Skeletal muscle cell (primary cell): ENCODE data around the gene NOG.

Experiments used
- DNase-seq: peaks from one replicate; pipeline ENCODE4 v3.0.0-alpha.2; 2010; ENCODE audit warnings: low read depth
- H3K4me3 ChIP-seq: 2 replicates; pipeline ENCODE4 v1.5.1; 2011; ENCODE audit warnings: low read depth, mild to moderate bottlenecking, control low read depth, low read length, moderate library complexity

Gene NOG

DNA sequence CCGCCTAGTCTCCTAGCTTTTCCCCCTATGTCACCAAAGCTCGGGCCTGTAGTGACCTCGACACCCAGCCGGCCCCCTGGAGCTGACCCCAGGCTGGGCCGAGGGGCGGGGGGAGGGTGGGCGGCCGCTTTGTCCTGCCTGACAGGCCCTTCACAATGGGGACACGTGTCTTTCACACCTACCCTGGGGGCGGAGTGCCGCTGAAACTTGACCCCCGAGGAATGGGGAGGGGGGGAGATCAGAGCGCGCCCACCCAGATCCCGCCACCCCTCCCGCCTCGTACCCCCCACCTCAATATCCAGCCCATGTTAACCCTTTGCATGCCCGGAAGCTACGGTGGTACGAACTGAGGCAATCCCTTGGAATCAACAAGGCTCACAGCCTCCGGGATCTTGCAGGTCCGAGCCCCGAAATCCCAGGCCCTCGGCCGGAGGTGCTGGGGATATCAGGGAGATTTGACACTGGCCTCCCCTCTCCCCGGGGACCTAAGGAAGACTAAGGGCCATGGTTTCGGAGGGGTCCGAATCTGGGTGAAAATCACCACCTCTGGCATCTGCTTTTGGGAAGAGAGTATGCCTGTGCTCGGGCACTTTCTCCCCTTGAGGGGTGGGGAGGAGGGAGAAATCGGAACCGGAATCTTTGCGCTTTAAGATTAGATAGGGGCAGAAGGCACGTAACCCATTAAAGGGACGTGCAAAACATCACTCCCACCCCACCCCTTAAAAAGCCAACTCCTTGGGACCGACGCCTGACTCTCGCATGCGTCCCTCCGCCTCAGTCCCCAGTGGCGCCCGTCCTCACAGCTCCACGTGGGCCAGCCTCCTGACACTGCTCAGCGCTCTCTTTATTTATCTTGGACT lies 2.6 kb downstream of the NOG start:
- peak overlapping the region; percentile 30 for H3K4me3 ChIP-seq

DNA sequence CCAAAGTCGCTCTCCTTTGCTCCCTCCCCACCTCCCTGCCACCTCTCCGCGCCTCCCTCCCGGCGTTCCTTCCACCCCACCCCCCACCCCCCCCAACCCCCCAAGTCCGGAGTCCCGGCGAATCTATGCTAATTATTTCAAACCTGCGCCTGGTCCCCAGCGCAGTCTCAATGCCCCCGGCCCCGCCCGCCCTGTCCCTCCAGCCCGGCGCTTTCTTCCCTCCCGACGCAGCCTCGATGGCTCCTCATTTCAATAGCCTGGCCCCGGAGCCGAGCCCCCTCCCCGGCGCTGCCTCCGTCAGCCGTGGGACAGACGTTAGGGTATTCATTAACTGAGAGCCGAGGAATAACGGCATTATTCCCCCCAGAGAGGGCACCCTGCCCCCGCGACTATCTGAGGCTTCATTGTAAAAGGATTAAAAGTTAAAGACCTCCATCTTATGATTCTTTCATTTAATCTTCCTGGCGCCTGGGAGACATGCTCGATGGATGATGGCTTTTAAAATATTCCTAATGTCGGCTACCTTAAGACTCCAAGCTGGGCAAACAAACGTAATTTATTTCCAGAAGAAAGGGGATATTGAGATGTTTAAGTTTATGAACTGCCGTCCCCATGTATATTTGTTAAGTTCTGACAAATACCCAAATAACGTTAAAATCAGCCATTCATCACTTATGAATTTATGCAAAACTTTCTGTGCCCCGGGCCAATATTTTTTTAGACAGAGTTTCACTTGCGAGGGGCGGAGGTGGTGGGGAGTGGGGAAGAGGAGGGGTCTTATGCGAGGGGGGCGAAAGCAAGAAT lies 3.4 kb downstream of the NOG start:
- no peak for DNase-seq

More for the DNA sequence above, 2.6 kb downstream of the NOG start:
- no peak for DNase-seq

DNA sequence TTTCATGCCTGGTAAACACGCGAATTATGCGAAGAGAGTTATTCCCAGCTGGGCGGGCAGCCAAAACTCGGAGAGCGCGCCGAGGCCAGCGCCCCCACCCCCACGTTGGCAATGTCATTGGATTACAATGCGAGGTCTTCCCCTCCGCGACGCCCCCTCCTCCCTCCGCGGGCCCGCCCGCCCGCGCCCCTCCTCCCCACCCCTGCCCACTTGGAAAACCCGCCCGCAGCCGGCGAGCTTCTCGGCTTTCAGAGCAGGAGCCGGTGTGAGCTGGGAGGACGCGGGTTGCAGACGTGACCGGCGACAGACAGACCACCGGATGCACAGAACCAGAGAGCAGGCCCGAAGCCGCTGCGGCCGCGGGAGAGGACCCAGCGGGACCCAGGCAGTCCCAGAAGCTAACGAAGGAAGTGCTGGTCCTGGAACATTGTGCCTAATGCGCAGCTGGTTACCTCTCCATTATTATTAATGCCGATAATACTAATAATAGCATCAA lies 4.0 kb downstream of the NOG start:
- DNase-seq = no peak
- H3K4me3 ChIP-seq = peak overlapping the region; percentile 44

More for the DNA sequence above, 3.4 kb downstream of the NOG start:
- peak overlapping the region; percentile 44 for H3K4me3 ChIP-seq

DNA sequence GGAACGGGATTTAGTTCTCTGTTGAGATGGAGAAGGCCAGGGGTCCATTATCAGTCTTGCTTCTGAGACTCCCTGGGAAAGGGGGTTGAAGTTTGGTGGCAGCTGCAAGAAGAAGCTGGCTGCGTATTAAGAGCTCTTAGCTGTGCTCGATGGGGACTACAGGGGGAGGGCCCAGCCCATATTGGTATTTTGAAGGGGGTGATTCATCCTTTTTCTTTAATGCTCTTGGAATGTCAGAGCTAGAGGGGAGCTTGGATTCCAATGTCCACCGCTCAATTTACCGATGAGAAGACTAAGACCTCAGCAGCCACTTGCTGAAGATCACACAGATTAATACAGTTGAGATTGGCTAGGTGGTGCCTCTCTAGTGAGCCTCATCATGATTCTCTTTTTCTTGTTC lies 5.0 kb downstream of the NOG start:
- H3K4me3 ChIP-seq = no peak overlapping the region
- no peak for DNase-seq

DNA sequence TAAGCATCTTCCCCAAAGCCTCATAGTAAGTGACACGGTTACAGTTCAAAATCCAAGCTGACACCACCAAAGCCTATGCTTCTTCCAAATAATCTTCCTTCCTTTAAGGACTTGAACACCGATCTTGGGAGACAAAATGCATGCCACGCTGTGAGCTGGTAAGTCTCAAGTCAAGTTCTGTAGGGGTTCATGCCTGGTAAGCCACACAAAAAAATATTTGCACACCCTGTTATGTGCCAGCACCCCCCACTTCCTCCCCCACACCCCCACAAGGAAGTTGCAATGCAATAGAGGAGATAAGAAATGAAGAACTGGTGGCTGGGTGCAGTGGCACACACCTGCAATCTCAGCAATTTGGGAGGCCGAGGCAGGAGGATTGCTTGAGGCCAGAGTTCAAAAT lies 5.6 kb downstream of the NOG start:
- no peak overlapping the region for H3K4me3 ChIP-seq
- no peak for DNase-seq

DNA sequence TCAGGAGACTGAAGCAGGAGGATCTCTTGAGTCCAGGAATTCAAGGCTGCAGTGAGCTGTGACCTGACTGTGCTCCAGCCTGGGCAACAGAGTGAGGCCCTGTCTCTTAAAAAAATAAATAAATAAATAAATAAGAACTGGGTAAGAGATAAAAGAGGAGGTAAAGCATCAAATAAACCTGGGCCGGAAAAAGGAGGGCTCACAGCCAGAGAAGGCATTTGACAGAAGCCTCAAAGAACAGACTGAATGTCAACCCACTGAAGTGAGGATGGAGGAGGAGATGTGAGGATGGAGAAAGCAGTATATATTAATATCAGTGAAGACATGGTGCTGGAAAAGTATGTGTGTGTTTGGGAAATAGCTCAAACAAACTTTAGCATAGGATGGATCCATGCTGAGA lies 6.1 kb downstream of the NOG start:
- no peak for DNase-seq

DNA sequence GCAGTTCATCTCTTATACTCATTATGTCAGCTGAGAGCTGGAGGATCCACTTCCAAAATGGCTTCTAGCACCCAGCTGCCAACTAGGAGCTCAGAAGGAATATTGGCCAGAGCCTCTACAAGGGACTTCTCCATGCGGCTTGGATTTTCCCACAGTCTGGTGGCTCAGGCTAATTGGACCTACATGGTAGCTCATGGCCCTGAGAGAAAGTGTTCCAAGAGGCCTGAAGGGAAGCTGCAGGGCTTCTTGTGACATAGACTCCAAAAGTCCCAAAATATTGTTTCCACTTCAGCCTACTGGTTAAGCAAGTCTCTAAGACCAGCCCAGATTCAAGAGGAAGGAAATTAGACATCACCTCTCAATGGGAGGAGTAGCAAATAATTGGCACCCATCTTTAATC lies 6.8 kb downstream of the NOG start:
- no peak overlapping the region for H3K4me3 ChIP-seq

More for the DNA sequence above, 6.1 kb downstream of the NOG start:
- no peak overlapping the region for H3K4me3 ChIP-seq

DNA sequence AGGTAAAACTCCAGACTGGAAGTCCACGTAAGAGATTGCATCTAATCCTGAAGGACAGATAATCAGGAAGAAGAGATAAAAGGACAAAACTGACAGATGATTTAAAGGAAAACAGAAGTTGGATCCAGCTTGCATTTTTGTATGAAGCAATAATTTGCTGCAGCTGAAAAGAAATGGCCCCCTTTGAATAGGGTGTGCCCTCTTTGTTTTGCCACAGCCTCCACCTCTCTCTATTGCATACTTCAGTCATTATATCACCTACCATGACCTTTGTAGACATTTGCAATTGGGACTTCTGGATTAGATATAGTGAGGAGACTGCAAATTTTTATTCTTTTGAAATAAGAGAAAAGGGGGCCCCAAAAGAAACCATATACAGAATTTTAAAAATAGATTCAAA lies 8.1 kb downstream of the NOG start:
- DNase-seq = no peak
- H3K4me3 ChIP-seq = no peak overlapping the region

More for the DNA sequence above, 6.8 kb downstream of the NOG start:
- no peak for DNase-seq

DNA sequence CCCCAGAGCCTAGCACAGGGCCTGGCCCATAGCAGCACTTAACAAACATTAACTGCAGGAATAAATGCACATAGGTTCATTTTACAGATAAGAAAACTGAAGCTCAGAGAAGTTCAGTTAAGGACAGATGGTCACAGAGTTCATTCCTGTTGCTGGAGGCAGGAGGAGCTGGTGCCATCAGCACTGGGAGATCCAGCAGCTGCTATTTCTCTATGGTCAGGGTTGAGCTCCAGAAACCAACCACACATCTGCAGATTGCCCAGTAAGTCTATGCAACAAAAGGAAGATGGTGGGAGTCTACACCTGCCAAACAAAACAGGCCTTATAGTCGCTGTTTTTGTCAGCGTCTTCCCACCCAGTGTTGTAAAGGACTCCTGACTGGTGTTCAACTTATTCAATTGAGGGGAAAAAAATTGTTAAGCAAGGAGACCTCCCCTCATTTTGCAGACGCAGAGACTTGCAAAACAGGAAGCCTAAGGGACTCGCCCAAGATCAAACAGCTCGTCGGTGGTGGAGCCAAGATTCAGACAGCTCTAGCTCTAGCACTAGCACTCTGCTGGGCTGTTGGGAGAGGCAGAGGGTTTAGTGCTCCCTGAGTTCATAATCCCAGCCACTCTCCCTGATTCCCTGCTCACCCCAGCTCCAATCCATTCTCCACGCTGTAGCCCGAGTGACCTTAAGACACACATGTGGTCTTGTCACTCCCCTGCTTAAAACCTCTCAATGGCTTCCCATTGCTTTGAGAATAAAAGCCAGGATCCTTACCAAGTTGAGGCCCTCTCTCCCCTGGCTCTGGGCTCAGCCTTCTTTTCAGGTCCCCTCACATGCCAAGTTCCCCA lies 9.0 kb downstream of the NOG start:
- DNase-seq = no peak
- no peak overlapping the region for H3K4me3 ChIP-seq

DNA sequence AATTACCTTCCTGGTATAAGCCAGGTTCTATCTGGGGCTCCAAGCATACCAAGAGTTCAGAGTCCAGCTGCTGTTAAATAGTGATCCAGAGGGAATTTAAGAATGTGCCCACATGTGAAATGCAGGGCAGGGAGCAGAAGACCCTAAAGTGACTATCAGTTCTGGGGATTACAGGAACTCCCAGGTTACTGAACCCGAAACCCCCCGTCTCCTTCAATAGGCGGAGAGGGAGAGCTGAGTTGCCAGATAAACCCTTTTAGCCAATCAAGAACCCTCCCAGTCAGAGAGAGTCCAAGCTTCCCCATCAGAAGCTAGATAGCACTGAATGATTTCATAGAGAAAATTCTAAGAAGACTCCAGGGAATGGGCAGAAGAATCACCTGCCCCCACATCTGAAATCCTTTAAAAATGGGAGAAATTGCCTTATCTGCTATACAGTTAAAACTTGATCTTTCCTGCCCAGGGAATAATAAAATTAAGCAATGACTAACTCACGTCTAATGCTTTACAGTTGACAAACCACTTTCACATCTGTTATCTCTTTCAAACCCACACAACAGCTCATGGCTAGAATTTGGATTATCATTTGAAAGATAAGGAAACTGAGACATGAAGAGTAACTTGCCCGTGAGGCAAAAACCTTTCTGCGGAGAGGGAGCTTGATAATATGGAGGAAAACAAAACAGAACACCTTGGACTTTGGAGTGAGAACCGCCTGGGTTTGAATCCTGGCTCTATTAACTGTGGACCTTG lies 10.2 kb downstream of the NOG start:
- no peak overlapping the region for H3K4me3 ChIP-seq
- DNase-seq = no peak

DNA sequence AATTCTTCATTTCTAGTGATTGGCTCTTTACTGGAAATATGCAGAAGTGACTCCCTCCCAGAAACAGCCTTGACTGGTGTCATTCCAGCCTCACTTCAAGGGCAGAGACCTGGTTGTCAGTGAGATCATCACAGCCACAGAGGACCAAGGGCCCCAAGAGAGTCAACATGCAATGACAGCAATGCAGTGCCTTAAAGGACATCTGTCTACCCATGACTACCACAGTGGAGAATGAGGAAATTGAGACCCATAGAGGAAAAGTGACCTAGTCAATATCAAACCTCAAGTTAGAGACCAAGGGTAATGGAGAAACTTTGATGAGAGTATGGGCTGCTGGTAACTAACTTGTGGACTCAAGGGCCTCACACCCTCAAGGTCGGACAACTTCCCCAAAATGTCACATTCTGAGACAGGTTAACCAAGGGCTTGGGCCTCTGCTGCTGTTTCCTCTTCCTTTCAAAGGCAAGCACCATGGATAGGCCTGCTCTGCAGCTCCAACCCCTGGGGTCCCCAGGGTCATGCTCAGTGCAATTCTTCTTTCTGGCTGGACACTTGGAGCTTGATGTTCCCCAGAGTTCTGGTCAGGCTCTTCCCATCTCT lies 11.3 kb downstream of the NOG start:
- DNase-seq = no peak
- no peak overlapping the region for H3K4me3 ChIP-seq

DNA sequence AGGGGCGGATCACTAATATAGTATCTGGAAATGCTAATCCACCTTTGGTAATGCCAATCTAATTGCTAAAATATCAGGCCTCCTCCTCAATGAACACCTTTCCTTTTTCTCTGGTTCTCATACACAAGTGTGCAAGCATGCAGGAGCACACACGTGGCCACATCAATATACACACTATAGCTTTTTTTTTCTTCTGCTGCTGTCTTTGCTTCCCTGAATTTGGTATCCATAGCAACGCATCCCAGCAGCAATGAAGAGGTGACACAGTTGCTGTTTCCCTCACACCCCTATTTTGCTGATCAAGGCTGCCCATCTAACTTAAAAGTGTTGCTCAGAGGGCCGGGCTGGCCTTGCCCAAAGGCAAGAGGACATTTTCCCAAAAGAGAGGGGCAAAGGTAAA lies 15.4 kb downstream of the NOG start:
- no peak overlapping the region for H3K4me3 ChIP-seq
- no peak for DNase-seq

DNA sequence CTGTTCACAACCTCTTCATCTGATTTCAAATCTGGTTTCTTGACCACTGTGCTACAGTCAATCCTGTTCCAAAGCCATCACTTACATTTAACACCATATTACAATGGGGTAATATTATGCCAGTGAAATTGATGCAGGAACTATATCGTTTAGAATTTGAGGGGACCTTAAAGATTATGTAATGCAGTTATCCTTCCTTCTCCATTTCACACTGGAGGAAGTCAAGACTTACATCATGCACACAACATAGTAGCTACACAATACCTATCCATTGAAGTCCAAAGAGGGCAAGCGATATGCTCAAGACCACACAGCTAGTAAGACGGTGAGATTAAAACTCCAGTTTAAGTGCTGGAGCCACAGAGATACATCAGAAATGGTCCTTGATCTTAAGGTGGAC lies 16.8 kb downstream of the NOG start:
- H3K4me3 ChIP-seq = no peak overlapping the region
- no peak for DNase-seq

DNA sequence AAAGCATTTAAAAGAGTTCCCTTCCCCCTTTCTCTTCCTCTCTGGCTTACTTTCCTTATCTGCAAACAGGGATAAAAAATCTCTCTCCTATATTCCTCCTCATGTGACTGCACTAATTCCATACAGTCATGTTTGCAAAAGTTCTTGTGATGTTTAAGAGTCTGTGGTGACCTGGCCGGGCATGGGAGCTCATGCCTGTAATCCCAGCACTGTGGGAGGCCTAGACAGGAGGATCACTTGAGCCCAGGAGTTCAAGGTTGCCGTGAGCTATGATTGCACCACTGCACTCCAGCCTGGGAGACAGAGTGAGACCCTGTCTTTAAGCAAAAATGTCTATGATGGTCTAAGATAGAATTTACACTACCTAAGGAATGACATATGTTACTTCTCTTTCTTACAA lies 19.6 kb downstream of the NOG start:
- H3K4me3 ChIP-seq = no peak overlapping the region
- DNase-seq = no peak

DNA sequence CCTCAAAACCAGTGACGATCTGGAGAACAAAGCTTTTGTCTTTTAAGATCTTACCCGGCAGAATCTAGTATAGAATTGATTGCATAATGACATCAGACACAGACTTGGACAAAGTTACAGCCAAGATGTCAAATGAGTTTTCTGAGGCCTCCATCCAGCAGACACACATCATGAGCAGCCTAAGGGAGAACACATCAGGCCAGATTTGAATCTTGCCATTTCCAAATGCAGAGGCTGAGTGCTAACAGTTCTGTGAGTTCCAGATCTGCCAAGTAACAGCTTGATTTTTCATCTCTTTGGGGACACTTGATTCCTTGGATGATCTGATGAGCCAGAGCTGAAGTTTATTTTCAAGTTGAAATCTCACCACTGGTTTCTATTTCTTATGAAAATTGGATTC lies 21.0 kb downstream of the NOG start:
- H3K4me3 ChIP-seq = no peak overlapping the region
- DNase-seq = no peak

DNA sequence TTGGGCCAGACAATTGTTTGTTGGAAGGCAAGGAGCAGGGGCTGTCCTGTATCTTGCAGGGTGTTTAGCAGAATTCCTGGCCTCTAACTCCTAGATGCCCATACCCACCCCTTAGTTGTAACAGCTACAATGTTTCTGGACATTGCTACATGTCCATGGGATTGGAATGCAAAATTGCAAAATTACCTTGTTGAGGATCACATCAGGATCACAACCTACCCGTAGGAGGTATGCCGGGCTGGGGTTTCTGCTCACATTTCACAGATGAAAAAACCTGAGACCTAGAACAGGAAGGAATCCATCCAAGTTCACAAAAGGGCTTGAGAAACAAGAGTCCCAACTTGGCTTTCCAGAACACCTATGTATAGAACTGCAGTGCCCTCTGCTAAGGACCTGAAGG lies 22.7 kb downstream of the NOG start:
- DNase-seq = no peak
- H3K4me3 ChIP-seq = no peak overlapping the region

DNA sequence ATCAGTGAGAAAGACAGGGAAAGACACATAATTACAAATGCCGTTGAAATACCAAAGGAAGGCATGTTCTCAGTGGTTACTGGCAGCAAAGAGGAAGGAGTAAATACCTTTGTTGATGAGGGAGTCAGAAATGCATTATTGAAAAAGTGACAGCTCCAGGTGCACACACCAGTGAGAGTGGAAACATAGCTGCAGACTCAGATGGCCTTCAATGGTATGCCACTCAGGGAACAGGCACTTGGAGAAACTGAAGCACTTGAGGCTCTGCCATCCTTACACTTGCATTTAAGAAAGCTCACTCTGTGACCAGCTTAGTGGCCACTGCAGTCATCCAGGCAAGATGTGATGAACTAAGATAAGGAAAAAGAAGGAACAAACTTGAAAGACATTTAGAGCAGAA lies 29.9 kb downstream of the NOG start:
- no peak for DNase-seq
- H3K4me3 ChIP-seq = no peak overlapping the region

DNA sequence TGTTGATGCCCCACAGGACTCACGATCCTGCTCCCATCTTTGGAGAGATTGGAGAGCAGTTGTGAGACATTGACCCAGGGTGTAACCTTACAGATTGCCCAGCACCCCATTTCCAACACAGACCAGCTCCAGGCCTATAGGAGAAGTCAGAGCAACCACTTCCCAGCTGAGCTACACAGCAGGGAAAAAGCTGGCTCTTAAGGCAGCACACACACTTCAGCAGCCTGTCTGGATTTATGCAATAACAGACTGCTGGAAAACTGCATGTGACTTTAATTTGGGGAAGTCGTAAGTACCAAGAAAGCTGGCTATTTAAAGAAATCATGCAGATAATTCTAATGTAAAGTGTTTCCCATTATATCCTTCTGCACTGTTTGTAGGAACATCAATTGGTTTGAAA lies 30.8 kb downstream of the NOG start:
- DNase-seq = no peak
- H3K4me3 ChIP-seq = no peak overlapping the region

DNA sequence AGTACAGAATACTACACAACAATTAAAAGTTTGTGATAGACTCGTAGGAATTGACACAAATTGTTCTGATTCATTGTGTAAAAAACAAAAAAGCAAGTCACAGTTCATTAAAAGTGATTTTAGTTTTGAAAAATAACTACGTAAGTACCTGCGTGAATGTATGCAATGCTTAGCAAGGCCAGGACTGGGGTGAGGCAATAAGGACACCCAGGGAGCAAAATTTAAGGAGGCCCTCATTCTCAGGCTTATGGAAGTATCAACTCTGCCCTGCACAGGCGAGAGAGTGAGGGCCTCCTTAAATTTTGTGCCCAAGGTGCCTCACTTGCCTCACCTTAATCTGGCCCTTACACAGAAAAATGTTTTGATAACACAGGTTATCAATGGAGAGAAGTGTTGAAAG lies 31.4 kb downstream of the NOG start:
- DNase-seq = no peak
- H3K4me3 ChIP-seq = no peak overlapping the region
